ENCODE results near the gene FPR1. TPM values are rescaled to one million over a fixed set of nuclear protein-coding genes. Genes with fewer than 3 reads are reported as not detected.
"Not testable (repeated sequence)": the region's sequence is repeated elsewhere in the genome, so short reads cannot be mapped to it uniquely, and the experiment has no call there.

FPR1 gene
- total RNA-seq, 1 experiment from 2014 or later, result not detected

DNA sequence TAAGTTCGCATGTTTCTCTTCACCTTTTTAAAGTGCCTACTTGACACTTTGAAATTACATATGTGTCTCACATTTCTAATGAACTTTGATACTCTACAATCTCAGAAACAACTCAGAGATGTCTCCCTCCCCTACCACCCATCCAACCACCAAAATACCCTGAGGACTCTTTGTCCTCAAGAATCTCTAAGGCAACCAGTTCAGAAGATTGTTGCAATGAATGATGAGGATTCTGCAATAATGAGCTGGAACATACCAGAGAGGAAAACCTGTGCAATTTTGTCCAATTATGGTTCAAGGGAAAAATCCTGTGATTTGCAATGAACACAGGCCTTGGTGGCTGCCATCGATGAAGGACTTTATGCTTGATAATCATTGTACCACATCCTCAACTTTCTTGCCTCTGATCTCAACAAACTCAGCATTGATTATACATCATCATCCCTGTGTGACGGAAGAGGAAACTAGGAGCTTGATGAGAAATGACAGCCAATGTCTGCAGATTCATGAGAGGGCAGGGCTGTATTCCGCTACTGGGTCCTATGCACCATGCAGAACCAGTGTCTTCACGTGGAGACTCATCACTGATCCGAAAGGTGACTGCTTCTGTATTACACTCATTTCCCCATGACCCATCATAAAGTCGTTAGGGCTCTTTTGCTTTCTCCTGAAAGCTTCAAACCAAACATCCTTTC is 1.1 kb downstream of the FPR1 start:
- no peak for DNase-seq (ENCODE audit: low read depth, low spot score)
- in situ Hi-C loops (cut with HindIII; ENCODE audit: low pct_unique_long_range_greater_than_20kb, low sequenced_read_pairs), result no loop called here

DNA sequence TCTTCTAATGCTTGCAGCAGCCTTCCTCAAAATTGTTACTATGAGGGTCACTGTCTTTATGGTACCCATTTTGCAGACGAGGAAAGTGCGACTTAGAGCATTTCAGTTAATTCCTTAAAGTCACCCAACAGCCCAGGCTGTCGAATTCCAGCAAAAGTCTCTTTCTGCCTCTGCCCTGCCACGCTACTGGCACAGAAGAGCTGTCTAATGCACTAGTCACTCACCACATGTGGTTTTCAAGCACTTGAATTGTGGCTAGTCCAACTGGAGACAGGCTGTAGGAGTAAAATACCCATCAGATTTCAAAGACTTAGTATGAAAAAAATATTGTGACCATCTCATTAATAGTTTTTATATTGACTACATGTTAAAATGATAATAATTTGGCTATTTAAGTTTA is 1.7 kb downstream of the FPR1 start:
- in situ Hi-C loops (cut with HindIII; ENCODE audit: low pct_unique_long_range_greater_than_20kb, low sequenced_read_pairs), result no loop called here
- no peak for DNase-seq (ENCODE audit: low read depth, low spot score)

DNA sequence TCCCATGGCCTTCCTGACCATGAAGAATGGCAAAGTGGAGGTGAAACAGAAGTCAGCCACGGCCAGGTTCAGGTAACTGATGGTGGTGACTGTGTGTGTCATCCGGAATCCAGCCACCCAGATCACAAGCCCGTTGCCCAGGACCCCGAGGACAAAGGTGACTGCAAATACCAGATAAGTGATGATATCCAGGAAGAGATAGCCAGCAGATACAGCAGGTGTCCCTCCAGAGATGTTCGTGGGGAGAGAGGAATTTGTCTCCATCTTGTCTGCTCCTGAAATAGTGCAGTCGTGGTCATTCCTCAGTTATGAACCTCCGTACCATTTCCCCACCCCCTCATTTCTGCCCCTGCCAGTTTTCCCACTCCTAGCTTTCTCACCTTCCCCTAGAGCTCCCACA is 4.9 kb downstream of the FPR1 start:
- no peak for DNase-seq (ENCODE audit: low read depth, low spot score)
- in situ Hi-C loops (cut with HindIII; ENCODE audit: low pct_unique_long_range_greater_than_20kb, low sequenced_read_pairs), result no loop called here

DNA sequence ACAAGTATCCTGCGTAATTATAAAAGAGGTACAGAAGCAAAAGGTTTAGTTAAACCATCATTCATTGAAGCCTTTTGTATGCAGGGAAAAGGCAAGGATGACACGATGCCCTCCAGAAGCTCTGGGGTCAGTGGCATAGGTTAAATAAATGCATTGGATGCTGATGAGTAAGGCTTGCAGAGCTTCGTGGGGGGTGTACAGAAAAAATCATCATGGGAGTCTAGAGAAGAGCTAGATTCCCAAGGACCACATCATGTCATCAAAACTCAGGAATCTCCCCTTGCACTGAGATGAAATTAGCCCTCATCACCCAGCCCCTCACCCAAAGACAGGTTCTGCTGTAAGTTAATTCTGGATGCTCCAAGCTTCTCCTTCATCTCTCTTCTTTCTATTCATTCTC is 8.3 kb downstream of the FPR1 start:
- DNase-seq (ENCODE audit: low read depth, low spot score), result no peak
- in situ Hi-C loops (cut with HindIII; ENCODE audit: low pct_unique_long_range_greater_than_20kb, low sequenced_read_pairs), result no loop called here

DNA sequence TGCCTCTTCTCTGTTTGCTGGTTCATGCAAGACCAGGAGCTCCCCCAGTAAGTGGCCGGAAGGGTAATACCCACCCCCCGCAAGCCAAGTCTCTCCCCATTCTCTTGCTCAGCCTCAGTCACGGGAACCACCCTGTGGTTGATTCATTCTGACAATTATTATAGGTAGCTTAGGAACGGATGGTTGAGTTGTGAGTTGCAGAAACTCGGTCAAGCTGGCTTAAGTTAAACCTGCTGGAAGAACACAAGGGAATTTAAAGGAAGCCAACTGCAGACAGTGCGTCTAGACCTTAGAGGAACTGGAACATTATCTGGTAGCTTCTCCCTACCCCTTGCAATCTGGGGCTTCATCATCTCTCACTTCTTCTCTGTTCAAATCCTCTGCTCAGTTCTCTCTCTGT is 8.9 kb downstream of the FPR1 start:
- in situ Hi-C loops (cut with HindIII; ENCODE audit: low pct_unique_long_range_greater_than_20kb, low sequenced_read_pairs), result no loop called here

DNA sequence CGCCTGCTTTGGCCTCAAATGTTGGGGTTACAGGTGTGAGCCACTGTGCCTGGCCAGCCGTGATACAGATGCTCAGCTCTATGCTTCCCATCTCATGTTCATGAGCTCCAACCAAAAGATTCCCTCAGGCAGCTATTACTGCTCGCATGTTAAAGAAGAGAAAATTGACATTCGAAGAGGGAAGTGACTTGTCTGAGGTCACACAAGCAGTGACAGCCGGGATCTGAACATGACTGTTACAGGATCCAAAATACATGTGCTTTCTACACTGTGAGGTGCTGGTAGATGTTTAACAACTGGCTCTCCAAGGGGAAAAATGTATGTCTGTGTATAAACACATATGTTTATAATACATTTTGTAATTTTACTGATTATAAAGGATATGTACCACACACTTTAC is 11.3 kb downstream of the FPR1 start:
- no peak for DNase-seq (ENCODE audit: low read depth, low spot score)
- in situ Hi-C loops (cut with HindIII; ENCODE audit: low pct_unique_long_range_greater_than_20kb, low sequenced_read_pairs), result no loop called here

More for the DNA sequence above, 8.9 kb downstream of the FPR1 start:
- DNase-seq (ENCODE audit: low read depth, low spot score), result no peak

DNA sequence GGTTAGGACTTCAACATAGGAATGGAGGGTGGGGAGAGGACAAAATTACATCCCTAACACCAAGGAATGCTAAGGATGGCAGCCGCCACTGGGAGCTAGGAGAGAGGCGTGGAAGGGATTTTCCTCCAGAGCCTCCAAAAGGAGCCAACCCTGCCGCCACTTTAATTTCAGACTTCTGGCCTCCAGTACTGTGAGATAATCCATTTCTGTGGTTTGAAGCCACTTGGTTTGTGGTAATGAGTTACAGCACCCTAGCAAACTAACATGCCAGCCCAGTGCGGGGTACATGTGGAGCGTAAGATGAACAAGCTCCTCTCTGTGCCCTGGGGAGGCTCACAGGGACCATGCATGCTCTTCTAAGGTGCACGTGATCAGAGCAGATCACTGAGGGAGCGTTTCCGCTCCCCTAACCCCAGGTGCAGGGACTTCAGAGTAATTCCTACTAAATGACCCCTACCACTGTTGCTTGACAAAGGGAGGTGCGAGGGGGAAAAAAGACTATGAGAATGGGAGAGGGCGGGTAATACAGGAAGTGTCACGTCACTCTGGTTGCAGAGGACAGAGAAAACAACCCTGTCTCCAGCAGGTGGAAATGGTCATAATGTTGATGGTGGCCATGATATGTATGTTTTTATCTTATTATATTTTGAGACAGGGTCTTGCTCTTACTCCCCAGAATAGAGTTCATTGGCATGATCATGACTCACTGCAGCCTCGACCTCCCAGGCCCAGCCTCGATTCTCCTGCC is 12.0 kb downstream of the FPR1 start:
- DNase-seq (ENCODE audit: low read depth, low spot score), result no peak
- in situ Hi-C loops (cut with HindIII; ENCODE audit: low pct_unique_long_range_greater_than_20kb, low sequenced_read_pairs), result no loop called here

DNA sequence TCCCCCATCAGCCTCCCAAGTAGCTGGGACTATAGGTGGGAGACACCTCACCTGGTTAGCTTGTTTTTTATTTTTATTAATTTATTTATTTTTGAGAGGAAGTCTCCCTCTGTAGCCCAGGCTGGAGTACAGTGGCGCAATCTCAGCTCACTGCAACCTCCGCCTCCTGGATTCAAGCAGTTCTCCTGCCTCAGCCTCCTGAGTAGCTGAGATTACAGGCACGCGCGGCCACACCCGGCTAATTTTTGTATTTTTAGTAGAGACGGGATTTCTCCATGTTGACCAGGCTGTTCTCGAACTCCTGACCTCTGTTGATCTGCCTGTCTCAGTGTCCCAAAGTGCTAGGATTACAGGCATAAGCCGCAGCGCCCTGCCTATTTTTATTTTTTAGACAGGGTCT is 13.2 kb downstream of the FPR1 start:
- in situ Hi-C loops (cut with HindIII; ENCODE audit: low pct_unique_long_range_greater_than_20kb, low sequenced_read_pairs); DNase-seq (ENCODE audit: low read depth, low spot score): not testable (repeated sequence)

DNA sequence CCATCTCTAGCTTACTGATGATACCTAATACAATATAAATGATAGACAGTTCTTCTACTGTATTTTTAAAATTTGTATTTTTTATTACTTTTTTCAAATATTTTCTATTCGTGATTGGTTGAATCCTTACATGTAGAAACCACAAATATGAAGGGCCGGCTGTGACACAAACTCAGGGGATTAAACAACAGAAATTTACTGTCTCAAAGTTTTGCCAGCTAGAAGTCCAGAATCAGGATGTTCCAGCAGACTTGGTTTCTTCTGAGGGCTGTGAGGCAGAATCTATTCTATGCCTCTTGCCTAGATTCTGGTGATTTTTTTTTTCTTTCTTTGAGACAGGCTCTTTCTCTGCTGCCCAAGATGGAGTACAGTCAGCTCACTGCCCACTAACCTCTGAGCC is 13.8 kb downstream of the FPR1 start:
- in situ Hi-C loops (cut with HindIII; ENCODE audit: low pct_unique_long_range_greater_than_20kb, low sequenced_read_pairs), result no loop called here
- DNase-seq (ENCODE audit: low read depth, low spot score), result no peak

DNA sequence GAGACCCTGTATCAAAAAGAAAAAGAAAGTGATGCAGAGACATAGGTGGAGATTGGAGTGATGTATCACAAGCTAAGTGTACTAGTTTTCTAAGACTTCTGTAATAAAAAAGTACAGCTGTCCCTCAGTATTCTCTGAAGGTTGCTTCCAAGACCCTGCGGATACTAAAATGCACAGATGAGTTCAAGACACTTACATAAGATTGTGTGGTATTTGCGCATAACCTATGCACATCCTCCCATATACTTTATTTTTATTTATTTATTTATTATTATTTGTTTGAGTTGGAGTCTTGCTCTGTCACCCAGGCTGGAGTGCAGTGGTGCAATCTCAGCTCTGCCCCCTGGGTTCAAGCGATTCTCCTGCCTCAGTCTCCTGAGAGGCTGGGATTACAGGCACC is 14.3 kb downstream of the FPR1 start:
- in situ Hi-C loops (cut with HindIII; ENCODE audit: low pct_unique_long_range_greater_than_20kb, low sequenced_read_pairs), result no loop called here
- DNase-seq (ENCODE audit: low read depth, low spot score), result no peak

DNA sequence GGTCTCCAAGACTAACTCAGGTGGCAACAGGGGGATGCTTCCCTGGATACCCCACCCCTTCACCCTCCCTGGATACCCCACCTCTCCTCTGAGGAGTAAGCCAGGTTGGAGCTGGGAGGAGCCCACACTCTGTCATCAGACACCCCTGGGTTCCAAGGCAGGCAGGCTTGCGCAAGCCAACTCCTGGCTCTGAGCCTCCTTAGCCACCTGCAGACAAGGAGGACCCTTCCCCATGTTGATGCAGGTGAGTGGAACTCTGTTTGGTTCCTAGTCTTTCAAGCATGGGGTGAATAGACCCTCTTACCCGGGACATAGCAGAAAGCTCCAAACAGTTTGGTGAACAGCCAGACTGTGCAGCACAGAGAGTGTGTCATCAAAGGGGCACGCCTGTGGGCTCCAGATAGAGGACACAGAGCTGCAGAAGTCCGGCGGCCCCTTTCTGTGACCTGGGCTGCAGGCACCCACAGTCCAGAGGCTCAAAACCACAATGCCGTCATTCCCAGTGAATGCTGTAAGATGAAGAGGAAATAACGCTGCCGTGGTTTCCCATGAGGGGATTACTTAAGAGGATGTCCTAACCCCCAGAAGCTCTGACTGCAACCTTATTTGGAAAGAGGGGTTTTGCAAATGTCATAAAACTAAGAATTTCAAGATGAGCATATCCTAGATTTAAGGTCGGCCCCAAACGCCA is 15.8 kb downstream of the FPR1 start:
- DNase-seq (ENCODE audit: low read depth, low spot score), result no peak
- in situ Hi-C loops (cut with HindIII; ENCODE audit: low pct_unique_long_range_greater_than_20kb, low sequenced_read_pairs), result no loop called here

DNA sequence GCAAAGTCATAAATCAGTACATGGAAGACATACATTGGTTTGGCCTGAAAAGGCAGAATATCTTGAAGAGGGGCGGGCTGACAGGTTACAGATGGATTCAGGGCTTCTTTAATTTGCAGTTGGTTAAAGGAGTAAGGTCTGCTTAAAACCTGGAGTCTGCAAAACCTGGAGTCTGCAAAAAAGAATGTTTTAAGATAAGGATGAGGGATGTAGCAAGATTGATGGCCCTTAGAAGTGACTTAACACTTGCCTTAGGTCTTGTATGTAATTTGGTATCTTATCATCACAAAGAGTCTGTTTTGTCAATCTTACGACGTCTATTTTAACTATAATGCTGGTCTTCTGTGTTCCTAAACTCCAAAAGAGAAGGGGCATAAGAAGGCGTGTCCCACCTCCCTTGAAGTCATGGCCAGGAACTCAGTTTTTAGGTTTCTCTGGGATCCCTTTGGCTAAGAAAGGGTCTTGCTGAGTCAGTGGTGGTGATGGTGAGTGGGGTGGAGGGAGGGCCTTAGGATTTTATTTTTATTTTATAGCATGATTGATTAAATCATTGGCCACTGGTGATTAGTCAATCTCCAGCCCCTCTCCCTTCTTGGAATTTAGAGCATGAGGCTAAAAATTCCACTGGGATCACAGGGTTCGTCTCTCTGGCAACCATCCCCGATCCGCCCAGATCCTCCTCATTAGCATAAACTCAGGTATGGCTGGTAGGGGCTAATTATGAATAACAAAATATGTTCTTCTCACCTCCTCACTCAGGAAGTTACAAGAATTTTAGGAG is 17.7 kb downstream of the FPR1 start:
- no peak for DNase-seq (ENCODE audit: low read depth, low spot score)
- in situ Hi-C loops (cut with HindIII; ENCODE audit: low pct_unique_long_range_greater_than_20kb, low sequenced_read_pairs), result no loop called here

DNA sequence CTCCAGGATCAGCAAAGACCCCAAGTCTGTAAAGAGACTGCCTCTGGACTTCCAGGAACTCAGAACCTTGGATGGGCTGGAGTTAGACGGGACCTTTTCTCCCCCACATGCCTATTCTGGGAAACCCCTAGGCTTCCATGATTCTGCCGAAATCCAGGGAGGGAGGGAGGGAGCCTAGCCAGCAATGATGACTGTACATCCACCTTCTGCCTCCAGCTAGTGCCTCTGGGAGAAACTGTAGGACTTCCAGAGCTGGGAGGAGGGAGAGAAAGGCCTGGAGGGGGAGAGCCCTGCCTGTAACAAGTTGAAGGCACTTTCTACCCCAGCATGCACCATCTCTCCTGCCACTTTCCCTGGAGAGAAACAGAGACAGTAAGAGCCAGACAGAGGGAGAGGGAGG is 21.9 kb downstream of the FPR1 start:
- DNase-seq (ENCODE audit: low read depth, low spot score), result no peak
- in situ Hi-C loops (cut with HindIII; ENCODE audit: low pct_unique_long_range_greater_than_20kb, low sequenced_read_pairs), result no loop called here

DNA sequence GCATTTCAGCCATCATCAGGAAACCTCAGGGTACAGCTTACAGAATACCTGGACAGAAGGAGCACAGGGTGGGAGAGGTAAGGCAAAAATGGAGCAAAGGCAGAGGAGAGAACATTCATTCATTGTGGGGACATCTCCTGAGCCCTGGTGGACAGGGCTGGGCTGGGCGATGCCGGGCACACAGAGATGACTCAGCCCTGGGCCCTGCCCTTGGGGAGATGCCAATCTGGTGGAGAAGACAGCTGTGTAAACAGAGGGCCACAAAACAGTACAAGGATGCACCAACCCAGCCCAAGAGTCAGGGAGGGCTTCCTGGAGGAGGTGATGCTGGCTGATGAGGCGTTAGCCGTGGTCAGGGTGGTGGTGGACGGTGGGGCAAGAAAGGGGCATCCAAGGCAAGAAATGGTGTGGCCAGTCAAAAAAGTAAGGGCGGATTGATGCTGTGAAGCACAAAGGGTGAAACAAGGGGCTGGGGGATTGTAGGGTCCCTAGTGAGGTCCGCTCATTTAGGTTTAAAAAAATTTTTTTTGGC is 24.3 kb downstream of the FPR1 start:
- no peak for DNase-seq (ENCODE audit: low read depth, low spot score)
- in situ Hi-C loops (cut with HindIII; ENCODE audit: low pct_unique_long_range_greater_than_20kb, low sequenced_read_pairs), result no loop called here

DNA sequence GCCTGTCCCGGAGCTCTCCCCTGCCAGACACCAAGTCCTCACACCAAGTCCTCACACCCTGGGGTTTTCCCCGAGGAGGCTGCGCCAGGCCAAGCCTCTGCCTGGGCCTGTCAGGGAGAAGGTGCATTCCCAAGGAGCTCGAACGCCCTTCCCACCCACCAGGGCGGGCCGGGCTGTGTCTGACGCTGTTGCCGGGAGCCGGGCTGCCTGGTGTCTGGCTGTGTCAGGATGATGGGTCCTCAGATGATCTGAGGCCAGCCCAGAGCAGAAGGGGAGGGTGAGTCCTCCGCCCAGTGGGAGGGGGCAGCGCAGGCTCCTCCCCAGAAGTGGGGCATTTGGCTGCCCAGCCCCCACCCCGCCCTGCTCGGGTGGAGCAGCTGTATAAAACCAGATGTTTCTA is 25.6 kb downstream of the FPR1 start:
- DNase-seq (ENCODE audit: low read depth, low spot score), result no peak
- in situ Hi-C loops (cut with HindIII; ENCODE audit: low pct_unique_long_range_greater_than_20kb, low sequenced_read_pairs), result no loop called here

DNA sequence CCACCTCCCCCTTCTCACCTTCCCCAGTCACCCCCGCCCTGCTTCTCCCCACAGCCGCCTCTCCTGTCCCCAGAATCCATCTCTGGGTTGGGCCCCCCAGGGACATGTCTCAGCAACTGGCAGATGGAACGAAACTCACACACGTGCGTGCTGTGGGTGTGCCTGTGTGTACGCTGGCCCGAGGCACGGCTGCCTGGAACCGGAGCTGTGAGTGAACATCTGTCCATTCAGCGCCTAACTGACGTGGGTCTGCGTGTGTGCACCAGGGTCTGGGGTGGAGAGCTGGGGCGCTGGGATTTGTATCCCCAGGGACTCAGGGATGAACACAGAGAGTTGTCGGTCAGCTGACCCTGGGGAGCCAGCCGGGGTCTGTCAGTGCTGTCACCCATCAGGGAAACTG is 27.1 kb downstream of the FPR1 start:
- DNase-seq (ENCODE audit: low read depth, low spot score), result no peak
- in situ Hi-C loops (cut with HindIII; ENCODE audit: low pct_unique_long_range_greater_than_20kb, low sequenced_read_pairs), result no loop called here

DNA sequence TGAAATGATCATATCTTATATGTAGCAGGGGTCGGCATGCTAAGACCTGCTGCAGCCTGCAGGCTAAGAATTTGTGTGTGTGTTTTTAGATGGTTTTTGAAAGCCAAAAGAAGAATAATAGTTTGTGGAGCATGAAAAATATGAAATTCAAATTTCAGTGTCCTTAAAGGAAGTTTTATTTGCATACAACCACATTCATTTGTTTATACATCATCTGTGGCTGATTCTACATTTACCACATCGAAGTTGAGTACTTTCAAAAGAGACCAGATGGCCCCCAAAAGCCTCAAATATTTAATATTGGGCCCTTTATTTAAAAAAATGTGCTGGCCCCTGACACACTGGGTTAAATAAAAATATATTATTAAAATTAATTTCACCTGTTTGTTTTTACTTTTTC is 29.2 kb downstream of the FPR1 start:
- no peak for DNase-seq (ENCODE audit: low read depth, low spot score)
- in situ Hi-C loops (cut with HindIII; ENCODE audit: low pct_unique_long_range_greater_than_20kb, low sequenced_read_pairs), result no loop called here

DNA sequence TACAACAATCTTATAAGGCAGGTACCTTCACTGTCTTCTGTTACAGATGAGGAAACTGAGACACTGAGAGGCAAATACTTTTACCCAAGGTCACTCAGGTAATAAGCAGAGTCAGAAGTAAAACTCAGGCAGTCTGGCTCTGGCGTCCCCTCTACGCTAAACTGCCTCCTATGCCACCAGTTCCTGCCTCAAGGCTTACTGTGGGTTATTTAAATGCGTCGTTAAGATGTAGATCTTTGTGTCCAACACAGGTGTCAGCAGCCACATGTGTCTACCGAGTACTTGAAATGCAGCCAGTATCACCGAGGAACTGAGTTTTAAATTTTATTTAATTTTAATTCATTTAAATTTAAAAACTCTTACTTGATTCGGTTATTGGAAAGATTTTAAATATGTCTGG is 29.8 kb downstream of the FPR1 start:
- DNase-seq (ENCODE audit: low read depth, low spot score), result no peak
- in situ Hi-C loops (cut with HindIII; ENCODE audit: low pct_unique_long_range_greater_than_20kb, low sequenced_read_pairs), result no loop called here

Measured in SK-MEL-5 (cell line).